ENCODE measurements around the gene ABTB1. TPM values are rescaled to one million over a fixed set of nuclear protein-coding genes. Genes with fewer than 3 reads are reported as not detected.

The ABTB1 gene
- total RNA-seq, 2 experiments from 2014 or later = 4.4 to 14.5 TPM

DNA sequence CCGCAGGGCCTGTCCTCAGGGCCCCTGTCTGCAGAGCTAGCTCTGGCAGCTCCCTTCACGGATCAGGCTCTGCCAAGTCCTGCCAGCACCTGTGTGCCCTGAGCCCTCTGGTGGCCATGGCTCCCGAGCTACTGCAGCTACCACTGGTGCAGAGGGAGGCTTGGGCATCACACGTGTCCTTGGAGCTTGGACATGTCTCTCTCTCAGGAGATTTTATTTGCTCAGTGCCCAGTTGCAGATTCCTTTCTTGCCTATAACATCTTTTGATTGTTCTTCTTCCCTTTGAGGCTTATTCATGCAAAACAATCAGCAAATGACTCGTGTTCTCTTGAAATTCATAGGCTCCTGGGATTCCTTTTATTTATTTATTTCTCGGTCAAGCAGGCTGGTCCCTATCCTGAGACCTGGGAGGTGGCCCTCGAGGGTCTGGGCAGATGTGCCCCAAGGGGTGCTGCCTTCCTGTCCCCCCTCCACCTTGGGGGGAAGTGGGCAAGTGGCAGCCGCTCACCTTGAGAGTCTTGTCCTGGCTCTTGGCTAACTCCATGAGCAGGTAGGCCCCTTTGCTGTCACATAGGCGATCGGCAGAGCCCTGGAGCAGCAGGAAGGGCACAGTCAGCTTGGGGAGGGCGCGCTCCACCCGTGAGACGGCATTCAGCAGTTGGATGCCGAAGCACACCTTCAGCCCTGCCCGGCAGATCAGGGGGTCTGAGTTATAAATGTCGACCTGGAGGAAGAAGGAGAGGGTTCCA, 21.9 kb downstream of the ABTB1 start:
- BruUV-seq (replicated peaks) = no TSS peak
- CTCF ChIA-PET (ENCODE audit: unreplicated experiment) = interaction anchor here (1.0 kb wide), 1 partner anchor 39 kb away, joined by 4 read pairs; no protein-coding TSS in a partner anchor
- Histone ChIP-seq H2AFZ (ENCODE audit: low read length) (no peak overlapping the region), H3K9me3 (ENCODE audit: low read length) (no peaks in the 10 kb centered on the region), H3K79me2 (ENCODE audit: insufficient read depth, low read depth, low read length) (no peaks in the 10 kb centered on the region), H3K9me2 (ENCODE audit: insufficient read depth, low read length) (no peaks in the 10 kb centered on the region), H3K4me3 (ENCODE audit: low read depth, low read length, poor library complexity, severe bottlenecking) (no peak overlapping the region), H4K20me1 (ENCODE audit: insufficient read depth, low read length) (no peaks in the 10 kb centered on the region), H3K27ac (ENCODE audit: low read depth, low read length, poor library complexity, severe bottlenecking) (no peak overlapping the region), H3K4me2 (ENCODE audit: low read length) (no peak overlapping the region), H3K36me3 (ENCODE audit: insufficient read depth, low read length) (peaks cover 30% of the 10 kb centered on the region; the same call in 1 of the 2 replicates), H3K4me1 (ENCODE audit: insufficient read depth, low read length, poor library complexity, severe bottlenecking) (peaks cover 14% of the 10 kb centered on the region)
- intact Hi-C loops (cut with micrococcal nuclease; ENCODE audit: unreplicated experiment) = no loop called here
- peak; percentile 50 for DNase-seq (ENCODE audit: low spot score)
- POLR2A ChIA-PET = interaction anchor here (0.5 to 0.6 kb wide), 3 partner anchors 19 to 146 kb away, joined by 3 read pairs; partner anchors contain the start of gene TPRA1
- no peak for TF ChIP-seq EZH2phosphoT487 (IDR thresholded peaks at IDR 0.05; ENCODE audit: borderline replicate concordance, low read depth, low read length)
- TF ChIP-seq, protein P1, sequence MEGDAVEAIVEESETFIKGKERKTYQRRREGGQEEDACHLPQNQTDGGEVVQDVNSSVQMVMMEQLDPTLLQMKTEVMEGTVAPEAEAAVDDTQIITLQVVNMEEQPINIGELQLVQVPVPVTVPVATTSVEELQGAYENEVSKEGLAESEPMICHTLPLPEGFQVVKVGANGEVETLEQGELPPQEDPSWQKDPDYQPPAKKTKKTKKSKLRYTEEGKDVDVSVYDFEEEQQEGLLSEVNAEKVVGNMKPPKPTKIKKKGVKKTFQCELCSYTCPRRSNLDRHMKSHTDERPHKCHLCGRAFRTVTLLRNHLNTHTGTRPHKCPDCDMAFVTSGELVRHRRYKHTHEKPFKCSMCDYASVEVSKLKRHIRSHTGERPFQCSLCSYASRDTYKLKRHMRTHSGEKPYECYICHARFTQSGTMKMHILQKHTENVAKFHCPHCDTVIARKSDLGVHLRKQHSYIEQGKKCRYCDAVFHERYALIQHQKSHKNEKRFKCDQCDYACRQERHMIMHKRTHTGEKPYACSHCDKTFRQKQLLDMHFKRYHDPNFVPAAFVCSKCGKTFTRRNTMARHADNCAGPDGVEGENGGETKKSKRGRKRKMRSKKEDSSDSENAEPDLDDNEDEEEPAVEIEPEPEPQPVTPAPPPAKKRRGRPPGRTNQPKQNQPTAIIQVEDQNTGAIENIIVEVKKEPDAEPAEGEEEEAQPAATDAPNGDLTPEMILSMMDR (conservative IDR thresholded peaks at IDR 0.05; ENCODE audit: low read length) = peak; percentile 57

DNA sequence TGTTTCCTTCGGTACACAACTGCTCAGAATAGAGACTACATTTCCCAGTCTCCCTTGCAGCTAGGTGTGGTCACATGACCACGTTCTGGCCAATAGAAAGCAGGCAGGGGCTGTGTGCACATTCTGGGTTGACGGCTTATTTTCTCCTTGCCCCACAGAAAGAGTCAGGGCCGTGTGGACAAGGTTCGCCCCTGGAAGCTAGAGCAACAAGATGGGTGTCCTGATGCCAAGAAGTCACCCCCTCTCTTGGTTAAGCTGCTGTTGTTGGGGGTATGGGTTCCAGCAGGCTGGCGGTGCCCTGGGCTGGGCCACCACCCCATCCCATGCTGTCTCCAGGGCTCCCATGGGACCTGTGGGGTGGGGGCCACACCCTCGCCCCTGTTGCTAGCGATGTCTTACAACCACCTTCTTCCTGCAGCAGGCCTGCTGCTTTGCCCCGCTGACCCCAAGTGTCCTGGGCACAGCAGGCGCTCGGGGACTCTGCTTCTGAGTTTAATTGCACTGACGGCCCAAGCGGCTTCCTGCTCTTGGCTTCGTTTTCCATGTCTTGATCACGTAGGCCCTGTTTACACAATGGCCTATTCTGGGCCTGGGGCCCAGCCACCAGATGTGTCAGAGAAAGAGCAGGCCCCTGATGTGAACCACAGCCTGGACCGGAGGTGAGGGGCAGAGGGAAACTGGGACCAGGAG, 24.9 kb downstream of the ABTB1 start:
- ChIA-PET POLR2A (interaction anchor here (0.8 to 1.2 kb wide), 3 partner anchors 18 to 123 kb away, joined by 3 to 5 read pairs (median 3); no protein-coding TSS in a partner anchor), CTCF (ENCODE audit: unreplicated experiment) (interaction anchor here (1.1 kb wide), 1 partner anchor 16 kb away, joined by 3 read pairs; no protein-coding TSS in a partner anchor)
- intact Hi-C loops (cut with micrococcal nuclease; ENCODE audit: unreplicated experiment) = loop anchor here (2.0 kb wide), 1 partner anchor 35 kb away; no protein-coding TSS in a partner anchor
- Histone ChIP-seq H2AFZ (ENCODE audit: low read length) (peak overlapping the region; percentile 1; the same call in 1 of the 2 replicates), H3K9me3 (ENCODE audit: low read length) (no peaks in the 10 kb centered on the region), H3K79me2 (ENCODE audit: insufficient read depth, low read depth, low read length) (no peaks in the 10 kb centered on the region), H4K20me1 (ENCODE audit: insufficient read depth, low read length) (no peaks in the 10 kb centered on the region), H3K4me3 (ENCODE audit: low read depth, low read length, poor library complexity, severe bottlenecking) (no peak overlapping the region), H3K36me3 (ENCODE audit: insufficient read depth, low read length) (peaks cover 19% of the 10 kb centered on the region; the same call in 1 of the 2 replicates), H3K4me1 (ENCODE audit: insufficient read depth, low read length, poor library complexity, severe bottlenecking) (peaks cover 14% of the 10 kb centered on the region), H3K9me2 (ENCODE audit: insufficient read depth, low read length) (no peaks in the 10 kb centered on the region), H3K4me2 (ENCODE audit: low read length) (peak overlapping the region; percentile 32; the same call in 1 of the 2 replicates), H3K27ac (ENCODE audit: low read depth, low read length, poor library complexity, severe bottlenecking) (peak overlapping the region; percentile 15)
- TF ChIP-seq, protein P1 (conservative IDR thresholded peaks at IDR 0.05; ENCODE audit: low read length) = no peak
- TF ChIP-seq EZH2phosphoT487 (IDR thresholded peaks at IDR 0.05; ENCODE audit: borderline replicate concordance, low read depth, low read length) = no peak
- DNase-seq (ENCODE audit: low spot score) = peak; percentile 76
- BruUV-seq (replicated peaks) = no TSS peak

All from OCI-LY7 (cell line).